Lung (tissue), 12 donors: ENCODE results near the gene CCDC60. TPM values are rescaled to one million over a fixed set of nuclear protein-coding genes. Genes with fewer than 3 reads are reported as not detected.

Experiments
- ATAC-seq: fragments of 200-7000 bp; cut with Tn5 transposase; one replicate; pipeline ENCODE4 v1.9.1; 2020; ENCODE audit warnings: moderate number of reproducible peaks; ENCODE audit not compliant: insufficient read depth, low FRiP score
- DNase-seq, 3 donors: peaks; one replicate each; pipeline ENCODE4 v3.0.0-alpha.2; 2013 to 2017
- H3K27ac ChIP-seq, 2 donors: one replicate each; pipeline ENCODE4 v1.5.1; 2013; ENCODE audit warnings: mild to moderate bottlenecking in 2 of 2, moderate library complexity in 2 of 2, control low read depth in 1 of 2, inconsistent platforms in 1 of 2, low read depth in 1 of 2, low read length in 1 of 2
- H3K27me3 ChIP-seq, 3 donors: one replicate each; pipeline ENCODE4 v1.5.1; 2013; ENCODE audit warnings: low read length in 2 of 3; ENCODE audit not compliant: control insufficient read depth in 3 of 3, insufficient read depth in 3 of 3
- H3K36me3 ChIP-seq, 4 donors: one replicate each; pipeline ENCODE4 v1.5.1; 2013; ENCODE audit warnings: low read length in 4 of 4, mild to moderate bottlenecking in 1 of 4, moderate library complexity in 1 of 4; ENCODE audit not compliant: control insufficient read depth in 4 of 4, insufficient read depth in 4 of 4
- H3K4me1 ChIP-seq, 5 donors: one replicate each; pipeline ENCODE4 v1.5.1; 2013; ENCODE audit warnings: low read length in 5 of 5, mild to moderate bottlenecking in 2 of 5, moderate library complexity in 1 of 5; ENCODE audit not compliant: control insufficient read depth in 5 of 5, insufficient read depth in 5 of 5
- H3K4me3 ChIP-seq: one replicate; pipeline ENCODE4 v1.5.1; 2013; ENCODE audit warnings: mild to moderate bottlenecking, control low read depth, moderate library complexity
- H3K9ac ChIP-seq, 2 donors: one replicate each; pipeline ENCODE4 v1.5.1; 2013; ENCODE audit warnings: low read length in 2 of 2, control low read depth in 1 of 2; ENCODE audit not compliant: insufficient read depth in 1 of 2
- H3K9me3 ChIP-seq, 4 donors: one replicate each; pipeline ENCODE4 v1.5.1; 2013; ENCODE audit warnings: low read length in 3 of 4, mild to moderate bottlenecking in 1 of 4, moderate library complexity in 1 of 4; ENCODE audit not compliant: control insufficient read depth in 4 of 4, insufficient read depth in 3 of 4
- CTCF ChIP-seq: IDR thresholded peaks from 2 replicates; pipeline ENCODE4 v1.5.1; 2012; ENCODE audit warnings: mild to moderate bottlenecking; ENCODE audit errors: control extremely low read depth, extremely low read depth
- WGBS, 2 donors: extraction: QIAGEN DNeasy Blood & Tissue Kit; methylation state at CpG; one replicate each; pipeline ENCODE4 v1.1.7; 2013; 5-methylcytosine and 5-hydroxymethylcytosine counted together
- polyA plus RNA-seq, 2 donors: library from polyadenylated mRNA; stranded (reverse); fragments of 200-250 nt; gene quantifications; one replicate each; pipeline ENCODE4 v1.2.1, GENCODE V29; 2013
- total RNA-seq, 2 donors: library from RNA; depleted of rRNA in 1 of 2; stranded (reverse); fragments of >200 nt in 1 of 2; gene quantifications; one replicate each; pipeline ENCODE4 v1.2.1, GENCODE V29; 2014 to 2021
- donor health status: control.
- donor health status: control.
- donor health status: Bipolar disorder and iron deficiency.
- donor health status: healthy.
- donor health status: DM: yes; HTN: yes; CAD: no.

Gene CCDC60
- total and polyA plus RNA-seq, 4 donors: 2.1 to 7.6 (median 3.5) TPM

GRCh38 chr12:119468296-119468695, 133.8 kb downstream of the CCDC60 start:
- H3K4me1 ChIP-seq: peaks cover 0 to 5% (median 0%) of the 10 kb centered on the region in 5 donors
- no peaks in the 10 kb centered on the region for H3K9me3 ChIP-seq
- H3K9ac ChIP-seq: no peak overlapping the region
- H3K27me3 ChIP-seq: no peaks in the 10 kb centered on the region
- TF ChIP-seq CTCF: no peak
- H3K36me3 ChIP-seq: no peaks in the 10 kb centered on the region
- no peak overlapping the region for H3K27ac ChIP-seq
- no peak for DNase-seq
- H3K4me3 ChIP-seq: no peak overlapping the region
- ATAC-seq: no peak

GRCh38 chr12:119475650-119476049, 141.1 kb downstream of the CCDC60 start:
- WGBS, 2 donors: 86 to 90% methylated on average over 4 of the region's 4 CpGs
- DNase-seq (no peak), ATAC-seq (no peak)
- H3K36me3 ChIP-seq: no peaks in the 10 kb centered on the region
- H3K4me3 ChIP-seq: no peak overlapping the region
- no peak for TF ChIP-seq CTCF
- H3K27ac ChIP-seq: no peak overlapping the region
- peaks cover 0 to 3% (median 0%) of the 10 kb centered on the region in 4 donors for H3K9me3 ChIP-seq
- H3K9ac ChIP-seq: no peak overlapping the region
- no peaks in the 10 kb centered on the region for H3K27me3 ChIP-seq
- no peaks in the 10 kb centered on the region for H3K4me1 ChIP-seq

GRCh38 chr12:119476951-119477350, 142.4 kb downstream of the CCDC60 start:
- Histone ChIP-seq H3K4me1 (no peaks in the 10 kb centered on the region), H3K9me3 (peaks cover 0 to 5% (median 0%) of the 10 kb centered on the region in 4 donors), H3K4me3 (no peak overlapping the region), H3K27me3 (no peaks in the 10 kb centered on the region), H3K36me3 (no peaks in the 10 kb centered on the region), H3K9ac (no peak overlapping the region), H3K27ac (no peak overlapping the region)
- DNase-seq: no peak
- TF ChIP-seq CTCF: no peak
- 89 to 93% methylated on average over 3 of the region's 3 CpGs for WGBS, 2 donors
- no peak for ATAC-seq

GRCh38 chr12:119479121-119479561, 144.6 kb downstream of the CCDC60 start:
- Histone ChIP-seq H3K27me3 (no peaks in the 10 kb centered on the region), H3K27ac (no peak overlapping the region), H3K9me3 (peaks cover 0 to 12% (median 0%) of the 10 kb centered on the region in 4 donors), H3K9ac (no peak overlapping the region), H3K4me1 (no peaks in the 10 kb centered on the region), H3K36me3 (no peaks in the 10 kb centered on the region), H3K4me3 (no peak overlapping the region)
- ATAC-seq: peak; percentile 58
- DNase-seq: peak in 2 of 3 donors; percentile 2 to 24
- no peak for TF ChIP-seq CTCF
- WGBS, 2 donors: 57 to 82% methylated on average over 10 of the region's 10 CpGs
